ENCODE measurements around the gene FDX1. TPM values are rescaled to one million over a fixed set of nuclear protein-coding genes. Genes with fewer than 3 reads are reported as not detected.

The FDX1 gene
- total and polyA plus RNA-seq, 12 donors: 11.5 to 30.3 (median 21.9) TPM

- H3K36me3 ChIP-seq: no peaks in the 10 kb centered on the region
- no peak overlapping the region for H3K4me3 ChIP-seq
- peaks cover 0 to 16% (median 6%) of the 10 kb centered on the region in 11 donors for H3K9me3 ChIP-seq
- intact Hi-C loops (cut with DNase I): loop anchor here in 1 of 10 donors (10.0 kb wide), 1 partner anchor 63 kb away; no protein-coding TSS in a partner anchor
- WGBS, 2 donors: 69% methylated on average over 2 of the region's 2 CpGs
- no peak overlapping the region for H3K27ac ChIP-seq
- TF ChIP-seq, protein P1, sequence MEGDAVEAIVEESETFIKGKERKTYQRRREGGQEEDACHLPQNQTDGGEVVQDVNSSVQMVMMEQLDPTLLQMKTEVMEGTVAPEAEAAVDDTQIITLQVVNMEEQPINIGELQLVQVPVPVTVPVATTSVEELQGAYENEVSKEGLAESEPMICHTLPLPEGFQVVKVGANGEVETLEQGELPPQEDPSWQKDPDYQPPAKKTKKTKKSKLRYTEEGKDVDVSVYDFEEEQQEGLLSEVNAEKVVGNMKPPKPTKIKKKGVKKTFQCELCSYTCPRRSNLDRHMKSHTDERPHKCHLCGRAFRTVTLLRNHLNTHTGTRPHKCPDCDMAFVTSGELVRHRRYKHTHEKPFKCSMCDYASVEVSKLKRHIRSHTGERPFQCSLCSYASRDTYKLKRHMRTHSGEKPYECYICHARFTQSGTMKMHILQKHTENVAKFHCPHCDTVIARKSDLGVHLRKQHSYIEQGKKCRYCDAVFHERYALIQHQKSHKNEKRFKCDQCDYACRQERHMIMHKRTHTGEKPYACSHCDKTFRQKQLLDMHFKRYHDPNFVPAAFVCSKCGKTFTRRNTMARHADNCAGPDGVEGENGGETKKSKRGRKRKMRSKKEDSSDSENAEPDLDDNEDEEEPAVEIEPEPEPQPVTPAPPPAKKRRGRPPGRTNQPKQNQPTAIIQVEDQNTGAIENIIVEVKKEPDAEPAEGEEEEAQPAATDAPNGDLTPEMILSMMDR (IDR thresholded peaks at IDR 0.05): no peak
- H3K27me3 ChIP-seq: no peaks in the 10 kb centered on the region
- no peak for DNase-seq
- peaks cover 0 to 15% (median 0%) of the 10 kb centered on the region in 9 donors for H3K4me1 ChIP-seq
- no peak for ATAC-seq
Observed at GRCh38 chr11:110501428-110501827, 71.7 kb downstream of the FDX1 start.

- Histone ChIP-seq H3K4me3 (no peak overlapping the region), H3K27ac (no peak overlapping the region), H3K27me3 (no peaks in the 10 kb centered on the region), H3K36me3 (no peaks in the 10 kb centered on the region), H3K9me3 (peaks cover 0 to 16% (median 6%) of the 10 kb centered on the region in 11 donors), H3K4me1 (no peaks in the 10 kb centered on the region)
- intact Hi-C loops (cut with DNase I): loop anchor here in 1 of 10 donors (10.0 kb wide), 1 partner anchor 59 kb away; no protein-coding TSS in a partner anchor
- peak in 4 of 8 donors; percentile 37 to 79 (median 56) for ATAC-seq
- peak in 1 of 2 donors; percentile 21 for DNase-seq
- 61 to 69% methylated on average over 9 of the region's 9 CpGs for WGBS, 2 donors
- TF ChIP-seq, protein P1 (IDR thresholded peaks at IDR 0.05): no peak
Observed at GRCh38 chr11:110505528-110506284, 76.0 kb downstream of the FDX1 start.

DNA sequence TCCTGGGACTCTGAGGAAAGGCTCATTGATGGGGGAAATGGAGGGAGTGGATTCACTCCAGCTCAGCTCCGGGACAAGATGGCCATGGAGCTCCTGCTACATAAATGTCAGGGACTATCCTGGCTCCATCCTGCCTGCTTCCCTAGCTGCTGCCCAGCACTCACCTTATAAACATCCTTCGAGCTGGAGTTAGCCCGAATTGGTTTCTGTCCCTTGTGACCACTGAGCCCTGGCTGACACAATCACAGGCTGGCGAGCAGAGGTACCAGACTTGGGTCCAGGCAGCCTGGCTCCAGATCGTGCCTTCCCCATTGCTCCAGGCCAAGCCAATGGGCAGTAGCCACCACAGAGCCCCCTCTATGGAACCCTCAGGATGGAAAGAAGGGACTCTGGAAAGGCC lies 77.6 kb downstream of the FDX1 start:
- peaks cover 0 to under 1% (median 0%) of the 10 kb centered on the region in 11 donors for H3K9me3 ChIP-seq
- no peaks in the 10 kb centered on the region for H3K4me1 ChIP-seq
- intact Hi-C loops (cut with DNase I): loop anchor here in 1 of 10 donors (10.0 kb wide), 1 partner anchor 57 kb away; no protein-coding TSS in a partner anchor
- TF ChIP-seq, protein P1 (IDR thresholded peaks at IDR 0.05): no peak
- no peak for ATAC-seq
- H3K4me3 ChIP-seq: no peak overlapping the region
- H3K27me3 ChIP-seq: no peaks in the 10 kb centered on the region
- DNase-seq: no peak
- 89 to 96% methylated on average over 5 of the region's 5 CpGs for WGBS, 2 donors
- H3K27ac ChIP-seq: no peak overlapping the region
- no peaks in the 10 kb centered on the region for H3K36me3 ChIP-seq

GRCh38 chr11:110508786-110509185 lies 79.0 kb downstream of the FDX1 start:
- Histone ChIP-seq H3K36me3 (no peaks in the 10 kb centered on the region), H3K4me1 (no peaks in the 10 kb centered on the region), H3K9me3 (no peaks in the 10 kb centered on the region), H3K27ac (no peak overlapping the region), H3K27me3 (no peaks in the 10 kb centered on the region), H3K4me3 (no peak overlapping the region)
- WGBS, 2 donors: 71 to 75% methylated on average over 1 of the region's 1 CpG
- TF ChIP-seq, protein P1 (IDR thresholded peaks at IDR 0.05): no peak
- ATAC-seq: no peak
- no peak for DNase-seq
- intact Hi-C loops (cut with DNase I): loop anchor here in 1 of 10 donors (10.0 kb wide), 1 partner anchor 56 kb away; no protein-coding TSS in a partner anchor
